HG03521 (cell line): Measurements from ENCODE around the gene SRRM3.
"Not testable (repeated sequence)": the region's sequence is repeated elsewhere in the genome, so short reads cannot be mapped to it uniquely, and the experiment has no call there.

Experiments
- ATAC-seq: cut with Tn5 transposase; IDR thresholded peaks from one replicate; pipeline ENCODE4 v1.9.1; 2021; ENCODE audit warnings: mild to moderate bottlenecking, moderate library complexity; ENCODE audit not compliant: unreplicated experiment

The SRRM3 gene

GRCh38 chr7:76311838-76312237, 110.1 kb downstream of the SRRM3 start:
- not testable (repeated sequence) for ATAC-seq

- peak; percentile 35 for ATAC-seq
Measured at GRCh38 chr7:76314042-76314721, 112.5 kb downstream of the SRRM3 start.

GRCh38 chr7:76314740-76315139, 113.0 kb downstream of the SRRM3 start:
- not testable (repeated sequence) for ATAC-seq

- ATAC-seq, result no peak
Measured at GRCh38 chr7:76315364-76315763, 113.7 kb downstream of the SRRM3 start.

- ATAC-seq, result no peak
Measured at GRCh38 chr7:76316984-76317781, 115.5 kb downstream of the SRRM3 start.

- ATAC-seq, result peak; percentile 93
Measured at GRCh38 chr7:76317782-76318487, 116.2 kb downstream of the SRRM3 start.

- ATAC-seq, result peak; percentile 34
Measured at GRCh38 chr7:76318488-76319353, 117.0 kb downstream of the SRRM3 start.

- no peak for ATAC-seq
Measured at GRCh38 chr7:76325092-76325491, 123.4 kb downstream of the SRRM3 start.

- ATAC-seq, result no peak
Measured at GRCh38 chr7:76325811-76326210, 124.1 kb downstream of the SRRM3 start.

GRCh38 chr7:76326646-76327233, 125.0 kb downstream of the SRRM3 start:
- ATAC-seq, result no peak

- no peak for ATAC-seq
Measured at GRCh38 chr7:76327610-76328009, 125.9 kb downstream of the SRRM3 start.

GRCh38 chr7:76328389-76328788, 126.7 kb downstream of the SRRM3 start:
- no peak for ATAC-seq

GRCh38 chr7:76329479-76329878, 127.8 kb downstream of the SRRM3 start:
- ATAC-seq, result no peak

- no peak for ATAC-seq
Measured at GRCh38 chr7:76330261-76330660, 128.6 kb downstream of the SRRM3 start.

GRCh38 chr7:76330673-76331072, 129.0 kb downstream of the SRRM3 start:
- ATAC-seq, result no peak

- no peak for ATAC-seq
Measured at GRCh38 chr7:76332078-76332477, 130.4 kb downstream of the SRRM3 start.

GRCh38 chr7:76333511-76334101, 131.9 kb downstream of the SRRM3 start:
- no peak for ATAC-seq

GRCh38 chr7:76334320-76334967, 132.7 kb downstream of the SRRM3 start:
- ATAC-seq, result no peak

GRCh38 chr7:76335417-76335816, 133.7 kb downstream of the SRRM3 start:
- not testable (repeated sequence) for ATAC-seq
